RWPE2 (cell line): ENCODE results near the gene FBXO34.
A peak's percentile ranks its signal among the peaks of the same experiment; 100 is the strongest.

Experiments
- ATAC-seq: fragments of 200-7000 bp; cut with Tn5 transposase; 3 replicates; pipeline ENCODE4 v1.9.1; 2021; ENCODE audit warnings: low read depth
- DNase-seq: peaks from one replicate; pipeline ENCODE4 v3.0.0-alpha.2; 2020; ENCODE audit warnings: low spot score
- H3K27ac ChIP-seq: fragments of 450-650 bp; 2 replicates; pipeline ENCODE4 v1.5.1; 2017; ENCODE audit warnings: mild to moderate bottlenecking; ENCODE audit not compliant: poor library complexity, severe bottlenecking
- H3K27me3 ChIP-seq: fragments of 250-450 bp; sonication (Bioruptor Pico); 2 replicates; pipeline ENCODE4 v1.5.1; 2021; ENCODE audit warnings: mild to moderate bottlenecking, moderate library complexity; ENCODE audit not compliant: insufficient read depth, poor library complexity, severe bottlenecking
- H3K36me3 ChIP-seq: fragments of 250-450 bp; sonication (Bioruptor Pico); 2 replicates; pipeline ENCODE4 v1.5.1; 2020; ENCODE audit warnings: low read depth, mild to moderate bottlenecking, moderate library complexity
- H3K4me1 ChIP-seq: fragments of 250-450 bp; sonication (Bioruptor Pico); 2 replicates; pipeline ENCODE4 v1.5.1; 2021; ENCODE audit warnings: mild to moderate bottlenecking, moderate library complexity; ENCODE audit not compliant: insufficient read depth, poor library complexity, severe bottlenecking
- H3K4me3 ChIP-seq: fragments of 250-450 bp; sonication (Bioruptor Pico); 2 replicates; pipeline ENCODE4 v1.5.1; 2021; ENCODE audit warnings: mild to moderate bottlenecking, moderate library complexity; ENCODE audit not compliant: severe bottlenecking
- H3K9me3 ChIP-seq: fragments of 250-450 bp; sonication (Bioruptor Pico); 2 replicates; pipeline ENCODE4 v1.5.1; 2021; ENCODE audit warnings: mild to moderate bottlenecking, moderate library complexity; ENCODE audit not compliant: severe bottlenecking
- TF ChIP-seq, protein P1 (sequence below): fragments of 450-650 bp; IDR thresholded peaks from one replicate; pipeline ENCODE4 v1.5.1; 2017; ENCODE audit warnings: mild to moderate bottlenecking, moderate library complexity; ENCODE audit not compliant: poor library complexity, severe bottlenecking

FBXO34 gene

GRCh38 chr14:55267820-55268219, 3.4 kb upstream of the FBXO34 start:
- H3K27ac ChIP-seq: no peak overlapping the region
- H3K4me3 ChIP-seq: no peak overlapping the region
- H3K9me3 ChIP-seq: no peaks in the 10 kb centered on the region
- peaks cover 4% of the 10 kb centered on the region for H3K4me1 ChIP-seq
- ATAC-seq: no peak
- no peak for DNase-seq
- H3K36me3 ChIP-seq: no peaks in the 10 kb centered on the region
- H3K27me3 ChIP-seq: no peaks in the 10 kb centered on the region
- TF ChIP-seq, protein P1, sequence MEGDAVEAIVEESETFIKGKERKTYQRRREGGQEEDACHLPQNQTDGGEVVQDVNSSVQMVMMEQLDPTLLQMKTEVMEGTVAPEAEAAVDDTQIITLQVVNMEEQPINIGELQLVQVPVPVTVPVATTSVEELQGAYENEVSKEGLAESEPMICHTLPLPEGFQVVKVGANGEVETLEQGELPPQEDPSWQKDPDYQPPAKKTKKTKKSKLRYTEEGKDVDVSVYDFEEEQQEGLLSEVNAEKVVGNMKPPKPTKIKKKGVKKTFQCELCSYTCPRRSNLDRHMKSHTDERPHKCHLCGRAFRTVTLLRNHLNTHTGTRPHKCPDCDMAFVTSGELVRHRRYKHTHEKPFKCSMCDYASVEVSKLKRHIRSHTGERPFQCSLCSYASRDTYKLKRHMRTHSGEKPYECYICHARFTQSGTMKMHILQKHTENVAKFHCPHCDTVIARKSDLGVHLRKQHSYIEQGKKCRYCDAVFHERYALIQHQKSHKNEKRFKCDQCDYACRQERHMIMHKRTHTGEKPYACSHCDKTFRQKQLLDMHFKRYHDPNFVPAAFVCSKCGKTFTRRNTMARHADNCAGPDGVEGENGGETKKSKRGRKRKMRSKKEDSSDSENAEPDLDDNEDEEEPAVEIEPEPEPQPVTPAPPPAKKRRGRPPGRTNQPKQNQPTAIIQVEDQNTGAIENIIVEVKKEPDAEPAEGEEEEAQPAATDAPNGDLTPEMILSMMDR: no peak

DNA sequence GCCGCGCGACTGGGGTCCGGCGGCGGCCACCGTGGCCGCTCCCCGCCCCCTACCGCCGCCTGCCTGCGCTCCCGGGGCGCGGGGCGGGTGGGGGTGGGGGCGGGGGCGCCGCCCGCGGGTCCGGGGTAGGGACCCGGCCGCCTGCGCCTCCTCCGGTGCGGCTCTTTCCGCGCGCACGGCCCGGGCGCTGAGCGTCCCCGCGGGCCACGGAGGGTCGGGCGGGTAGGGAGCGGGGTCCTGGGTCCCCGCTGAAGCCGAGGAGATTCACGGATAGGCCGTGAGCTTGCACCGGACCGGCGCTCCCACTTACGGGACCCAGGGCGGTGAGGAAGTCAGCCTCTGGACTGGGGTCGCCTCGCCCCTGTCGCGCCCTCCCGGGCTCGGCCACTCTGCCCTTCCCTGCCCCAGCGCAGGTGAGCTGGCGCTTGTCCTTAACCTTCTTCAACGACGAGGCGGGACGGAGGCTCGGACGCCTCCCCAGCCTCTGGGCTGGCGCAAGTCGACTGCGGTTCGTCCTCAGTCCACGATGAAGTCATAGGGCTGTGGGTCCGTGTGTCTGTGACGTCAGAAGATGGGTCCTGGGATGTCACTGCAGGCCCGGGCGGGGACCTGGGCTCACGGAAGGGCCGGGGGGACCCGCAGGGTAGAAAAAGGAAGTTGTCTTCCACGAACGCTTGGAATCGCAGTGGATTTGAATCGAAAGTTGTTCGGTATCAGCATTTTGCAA, 514 bp downstream of the FBXO34 start:
- H3K4me3 ChIP-seq: peak overlapping the region; percentile 78
- peak overlapping the region; percentile 59 for H3K27ac ChIP-seq
- no peaks in the 10 kb centered on the region for H3K9me3 ChIP-seq
- TF ChIP-seq, protein P1: no peak
- DNase-seq (peak; percentile 77), ATAC-seq (peak; percentile 48)
- H3K27me3 ChIP-seq: no peaks in the 10 kb centered on the region
- H3K36me3 ChIP-seq: no peaks in the 10 kb centered on the region
- H3K4me1 ChIP-seq: peaks cover 22% of the 10 kb centered on the region

GRCh38 chr14:55272387-55272786, 1.2 kb downstream of the FBXO34 start:
- Histone ChIP-seq H3K4me3 (peak overlapping the region; percentile 78), H3K27ac (peak overlapping the region; percentile 59), H3K4me1 (peaks cover 22% of the 10 kb centered on the region), H3K9me3 (no peaks in the 10 kb centered on the region), H3K36me3 (no peaks in the 10 kb centered on the region), H3K27me3 (no peaks in the 10 kb centered on the region)
- no peak for DNase-seq
- TF ChIP-seq, protein P1: no peak
- no peak for ATAC-seq

GRCh38 chr14:55272922-55273321, 1.7 kb downstream of the FBXO34 start:
- Histone ChIP-seq H3K27ac (no peak overlapping the region), H3K27me3 (no peaks in the 10 kb centered on the region), H3K9me3 (no peaks in the 10 kb centered on the region), H3K4me3 (peak overlapping the region; percentile 78), H3K36me3 (no peaks in the 10 kb centered on the region), H3K4me1 (peaks cover 22% of the 10 kb centered on the region)
- TF ChIP-seq, protein P1: no peak
- DNase-seq: no peak
- no peak for ATAC-seq

DNA sequence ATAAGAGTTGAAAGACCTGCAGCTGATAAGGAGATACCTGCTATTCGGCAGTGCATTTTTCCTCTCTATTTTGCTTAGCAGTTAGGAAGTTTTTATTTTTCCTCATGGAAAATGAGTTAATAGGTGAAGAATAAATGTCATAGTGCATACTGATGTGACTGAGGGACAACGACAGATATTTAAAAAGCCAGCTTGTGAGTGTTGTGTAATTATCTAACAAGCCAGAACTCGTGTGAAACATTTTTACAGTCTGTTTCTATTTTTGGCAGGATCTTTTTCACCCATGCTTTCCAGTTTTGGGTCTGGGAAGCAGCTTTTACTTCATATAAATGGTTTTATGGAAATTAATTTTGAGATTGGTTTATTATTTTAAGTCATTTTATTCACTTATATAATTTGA, 2.9 kb downstream of the FBXO34 start:
- no peaks in the 10 kb centered on the region for H3K9me3 ChIP-seq
- H3K4me3 ChIP-seq: no peak overlapping the region
- TF ChIP-seq, protein P1: no peak
- no peak for DNase-seq
- H3K27ac ChIP-seq: no peak overlapping the region
- H3K4me1 ChIP-seq: peaks cover 22% of the 10 kb centered on the region
- no peak for ATAC-seq
- H3K36me3 ChIP-seq: peaks cover 7% of the 10 kb centered on the region; the same call in 1 of the 2 replicates
- H3K27me3 ChIP-seq: no peaks in the 10 kb centered on the region
